ENCODE results near the gene CLCF1.

CLCF1 gene

DNA sequence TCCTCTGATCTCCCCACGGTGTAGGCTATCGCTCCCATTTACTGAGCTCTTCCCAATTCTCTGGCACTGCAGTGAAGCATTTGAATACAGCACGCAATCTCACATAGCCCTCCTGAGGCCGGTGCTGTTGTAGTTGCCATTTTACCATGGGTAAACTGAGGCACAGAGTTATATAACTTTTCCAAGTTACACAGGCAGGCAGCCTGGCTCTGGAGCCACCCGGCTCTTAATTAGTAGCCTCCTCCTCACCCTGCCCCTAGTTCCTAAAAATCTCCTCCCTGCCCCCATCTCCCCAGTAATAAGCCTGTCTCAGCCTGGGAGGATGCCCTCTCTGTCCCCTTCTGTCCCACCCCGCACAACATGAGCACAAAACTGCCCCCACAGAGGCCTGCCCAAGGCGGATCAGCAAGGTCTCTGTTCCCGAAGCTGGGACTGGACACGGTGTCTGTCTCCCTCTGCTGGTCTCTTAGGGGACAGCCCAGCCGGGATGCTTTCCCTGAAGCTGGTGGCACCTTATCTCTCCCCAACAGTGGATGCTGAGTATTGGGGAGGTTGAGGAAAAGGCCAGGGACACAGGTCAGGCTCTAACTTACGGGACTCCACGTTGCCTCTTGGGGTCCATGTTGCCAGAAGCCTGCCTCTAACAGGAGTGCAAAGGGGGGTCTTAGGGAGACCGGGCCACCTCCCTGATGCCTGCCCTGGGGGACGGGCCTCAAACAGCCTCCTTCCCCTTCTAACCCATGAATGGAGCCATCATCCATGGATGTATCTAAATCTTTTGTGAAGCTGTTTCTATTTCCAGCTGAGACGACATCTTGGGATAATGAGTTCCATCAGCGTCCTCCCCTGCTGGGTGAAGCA, 9.1 kb upstream of the CLCF1 start:
- peak; percentile 79 for DNase-seq (ENCODE audit: low read depth)
- TF ChIP-seq, protein P1, sequence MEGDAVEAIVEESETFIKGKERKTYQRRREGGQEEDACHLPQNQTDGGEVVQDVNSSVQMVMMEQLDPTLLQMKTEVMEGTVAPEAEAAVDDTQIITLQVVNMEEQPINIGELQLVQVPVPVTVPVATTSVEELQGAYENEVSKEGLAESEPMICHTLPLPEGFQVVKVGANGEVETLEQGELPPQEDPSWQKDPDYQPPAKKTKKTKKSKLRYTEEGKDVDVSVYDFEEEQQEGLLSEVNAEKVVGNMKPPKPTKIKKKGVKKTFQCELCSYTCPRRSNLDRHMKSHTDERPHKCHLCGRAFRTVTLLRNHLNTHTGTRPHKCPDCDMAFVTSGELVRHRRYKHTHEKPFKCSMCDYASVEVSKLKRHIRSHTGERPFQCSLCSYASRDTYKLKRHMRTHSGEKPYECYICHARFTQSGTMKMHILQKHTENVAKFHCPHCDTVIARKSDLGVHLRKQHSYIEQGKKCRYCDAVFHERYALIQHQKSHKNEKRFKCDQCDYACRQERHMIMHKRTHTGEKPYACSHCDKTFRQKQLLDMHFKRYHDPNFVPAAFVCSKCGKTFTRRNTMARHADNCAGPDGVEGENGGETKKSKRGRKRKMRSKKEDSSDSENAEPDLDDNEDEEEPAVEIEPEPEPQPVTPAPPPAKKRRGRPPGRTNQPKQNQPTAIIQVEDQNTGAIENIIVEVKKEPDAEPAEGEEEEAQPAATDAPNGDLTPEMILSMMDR (IDR thresholded peaks at IDR 0.05; ENCODE audit: insufficient read depth, low read depth, low read length, missing control alignments) = peak; percentile 99
- H3K4me3 ChIP-seq (ENCODE audit: low read length) = no peak overlapping the region

DNA sequence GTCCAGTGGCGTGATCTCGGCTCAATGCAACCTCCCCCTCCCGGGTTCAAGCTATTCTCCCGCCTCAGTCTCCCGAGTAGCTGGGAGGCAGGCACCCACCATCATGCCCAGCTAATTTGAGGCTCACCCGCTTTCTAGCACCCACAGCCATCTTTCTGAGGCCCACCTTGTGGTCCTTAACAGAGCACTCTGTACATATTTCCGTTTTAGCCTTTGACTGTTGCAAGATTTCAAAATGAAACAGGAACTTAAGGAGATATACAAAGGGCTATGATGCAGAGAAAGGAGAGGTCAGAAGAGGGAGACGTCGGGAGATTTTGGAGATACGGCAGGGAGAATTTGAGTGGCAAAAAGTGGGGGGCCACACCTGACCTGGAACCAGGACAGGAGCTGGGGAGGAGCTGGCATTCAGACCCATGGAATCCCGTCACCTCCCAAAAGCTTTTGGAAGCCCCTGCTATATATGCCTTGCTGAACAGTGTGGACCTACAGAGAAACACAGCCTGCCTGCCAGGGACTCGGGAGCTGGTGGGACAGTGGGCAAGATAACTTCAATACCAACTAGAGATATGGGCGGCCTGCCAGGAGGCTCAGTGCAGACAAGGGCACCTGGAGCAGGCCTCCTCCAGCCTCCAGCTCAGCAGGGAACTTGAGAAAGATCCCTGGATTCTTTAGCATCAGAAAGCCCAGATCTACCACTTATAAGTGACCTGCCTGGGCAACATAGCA, 8.0 kb upstream of the CLCF1 start:
- TF ChIP-seq, protein P1 (IDR thresholded peaks at IDR 0.05; ENCODE audit: insufficient read depth, low read depth, low read length, missing control alignments) = no peak
- no peak overlapping the region for H3K4me3 ChIP-seq (ENCODE audit: low read length)
- DNase-seq (ENCODE audit: low read depth) = no peak

DNA sequence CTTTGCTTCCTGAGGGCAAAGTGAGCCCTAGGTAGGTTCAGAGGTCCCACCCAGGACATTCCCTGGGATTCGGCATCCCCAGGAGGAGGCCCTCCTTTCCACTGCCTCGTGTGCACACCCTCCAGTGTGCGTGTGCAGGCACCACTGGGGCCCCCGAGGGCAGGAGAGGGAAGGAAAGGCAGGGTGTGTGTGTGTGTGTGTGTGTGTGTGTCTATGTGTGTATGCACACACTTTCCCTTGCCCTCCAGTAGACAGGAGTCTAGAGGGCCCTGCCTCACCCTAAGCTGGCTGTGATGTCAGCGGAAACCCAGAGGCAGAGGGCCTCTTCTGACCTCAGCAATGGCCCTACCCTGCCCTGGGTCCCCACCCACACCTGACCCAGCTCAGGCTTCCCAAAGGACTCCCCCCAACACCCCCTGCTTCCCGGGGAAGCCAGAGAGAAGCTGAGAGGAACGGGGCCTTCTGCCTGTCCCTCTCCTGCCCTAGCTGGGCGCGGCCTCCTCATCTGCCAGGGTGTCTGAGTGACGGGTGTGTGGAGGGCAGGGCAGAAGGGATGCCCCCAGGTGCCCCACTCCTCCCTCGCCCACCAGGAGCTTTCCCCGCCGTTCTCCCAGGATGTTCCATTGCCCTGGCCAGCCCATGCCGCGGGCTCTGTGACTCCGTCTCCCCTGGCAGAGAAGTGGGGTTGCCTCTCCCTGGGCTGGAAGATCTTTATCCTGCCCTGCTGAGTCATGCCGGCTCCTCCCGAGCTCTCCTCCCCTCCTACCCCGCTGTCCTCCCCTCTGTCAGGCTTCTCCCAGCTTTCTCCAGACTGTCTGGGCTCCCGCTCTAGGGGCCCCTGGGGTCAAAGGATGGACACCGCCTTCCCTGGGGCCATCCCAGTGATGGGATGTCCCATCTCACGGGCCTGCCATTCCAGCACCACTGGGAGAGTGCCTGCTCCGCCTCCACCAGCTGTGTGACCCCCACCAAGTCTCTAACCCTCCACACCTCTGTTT, 6.0 kb upstream of the CLCF1 start:
- TF ChIP-seq, protein P1 (IDR thresholded peaks at IDR 0.05; ENCODE audit: insufficient read depth, low read depth, low read length, missing control alignments) = no peak
- peak; percentile 74 for DNase-seq (ENCODE audit: low read depth)
- no peak overlapping the region for H3K4me3 ChIP-seq (ENCODE audit: low read length)

DNA sequence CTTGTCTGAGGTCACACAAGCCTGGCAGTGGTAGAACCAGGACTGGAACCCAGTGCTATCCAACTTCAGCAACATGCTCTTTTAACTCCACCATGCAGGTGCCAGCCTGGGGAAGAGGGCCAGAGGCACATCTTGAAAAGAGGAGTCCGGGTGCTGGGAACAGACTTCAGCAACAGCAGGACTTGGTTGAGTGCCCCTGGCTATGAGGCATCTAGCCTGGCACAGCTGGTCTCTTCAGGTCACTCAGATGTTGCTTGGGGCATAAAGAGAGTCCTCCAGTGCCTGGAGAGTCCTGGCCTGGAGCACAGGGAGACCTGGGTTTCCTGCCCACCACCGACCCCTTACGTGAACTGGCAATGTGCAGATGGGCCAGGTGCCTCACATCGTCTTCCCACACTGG, 5.1 kb upstream of the CLCF1 start:
- no peak overlapping the region for H3K4me3 ChIP-seq (ENCODE audit: low read length)
- TF ChIP-seq, protein P1 (IDR thresholded peaks at IDR 0.05; ENCODE audit: insufficient read depth, low read depth, low read length, missing control alignments) = no peak
- no peak for DNase-seq (ENCODE audit: low read depth)

DNA sequence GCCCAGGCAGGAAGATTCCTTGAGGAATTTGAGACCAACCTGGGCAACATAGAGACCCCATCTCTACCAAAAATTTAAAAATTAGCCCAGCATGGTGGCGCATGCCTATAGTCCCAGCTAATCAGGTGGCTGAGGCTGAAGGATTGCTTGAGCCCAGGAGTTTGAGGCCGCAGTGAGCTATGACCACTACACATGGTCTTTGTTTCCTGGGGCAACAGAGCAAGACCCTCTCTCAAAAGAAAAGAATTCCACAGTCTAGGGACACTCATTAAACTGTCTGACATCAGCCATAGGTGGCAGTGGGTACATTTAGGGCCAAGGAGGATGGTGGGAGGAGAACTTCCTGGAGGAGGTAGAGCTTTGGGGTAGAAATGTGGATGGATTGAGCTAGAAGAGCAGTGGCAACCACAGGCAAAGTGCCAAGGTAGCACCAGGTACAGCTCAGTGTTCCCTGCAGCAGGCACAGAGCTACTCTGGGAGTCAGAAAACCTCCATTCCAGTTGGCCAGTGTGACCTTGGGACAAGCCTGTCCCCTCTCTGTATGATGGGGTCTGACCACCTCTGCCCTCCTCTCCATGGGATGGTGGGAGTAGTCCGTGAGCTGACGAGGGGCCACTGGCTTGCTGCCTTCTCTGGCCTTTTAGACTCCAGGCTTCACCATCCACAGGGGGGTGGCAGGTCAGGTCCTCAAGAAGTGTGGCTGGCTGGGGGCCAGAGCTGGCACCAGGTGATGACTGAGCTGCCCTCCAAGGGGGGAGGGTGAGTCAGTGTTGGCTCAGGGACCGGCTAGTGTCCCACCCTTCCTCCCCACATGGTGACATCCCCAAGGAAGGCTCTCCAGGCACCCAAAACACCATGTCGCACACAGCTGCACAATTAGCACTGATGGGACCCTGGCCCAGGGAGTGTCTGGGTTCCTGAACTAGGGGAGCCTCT, 3.7 kb upstream of the CLCF1 start:
- DNase-seq (ENCODE audit: low read depth) = no peak
- TF ChIP-seq, protein P1 (IDR thresholded peaks at IDR 0.05; ENCODE audit: insufficient read depth, low read depth, low read length, missing control alignments) = no peak
- no peak overlapping the region for H3K4me3 ChIP-seq (ENCODE audit: low read length)
